Mucosa of gallbladder (tissue), 1 donor: ENCODE data around the gene RAD51D. TPM values are rescaled to one million over a fixed set of nuclear protein-coding genes. Genes with fewer than 3 reads are reported as not detected.
"Not testable (repeated sequence)": the region's sequence is repeated elsewhere in the genome, so short reads cannot be mapped to it uniquely, and the experiment has no call there.

ENCODE experiments used
- DNase-seq: peaks from one replicate; pipeline ENCODE4 v3.0.0-alpha.2; 2020; ENCODE audit warnings: low spot score
- total RNA-seq: library from RNA; stranded (reverse); gene quantifications from one replicate; pipeline ENCODE4 v1.2.1, GENCODE V29; 2021
- donor health status: DM: no; HTN: no; CAD: no.

Gene RAD51D
- total RNA-seq, 1 donor from 2014 or later = 9.5 TPM

DNA sequence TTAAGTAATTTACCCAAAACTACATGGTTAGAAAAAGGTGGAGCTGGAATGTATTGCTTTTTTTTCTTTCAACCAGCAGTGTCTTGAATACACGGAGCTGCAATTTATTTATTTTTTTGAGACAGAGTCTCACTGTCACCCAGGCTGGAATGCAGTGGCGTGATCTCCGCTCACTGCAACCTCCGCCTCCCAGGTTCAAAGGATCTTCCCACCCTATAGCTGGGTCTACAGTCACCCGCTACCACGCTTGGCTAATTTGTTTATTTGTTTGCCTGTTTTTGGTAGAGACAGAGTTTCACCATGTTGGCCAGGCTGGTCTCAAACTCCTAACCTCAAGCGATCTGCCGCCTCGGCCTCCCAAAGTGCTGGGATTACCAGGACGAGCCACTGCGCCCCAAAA lies 29.0 kb downstream of the RAD51D start:
- DNase-seq = not testable (repeated sequence)

DNA sequence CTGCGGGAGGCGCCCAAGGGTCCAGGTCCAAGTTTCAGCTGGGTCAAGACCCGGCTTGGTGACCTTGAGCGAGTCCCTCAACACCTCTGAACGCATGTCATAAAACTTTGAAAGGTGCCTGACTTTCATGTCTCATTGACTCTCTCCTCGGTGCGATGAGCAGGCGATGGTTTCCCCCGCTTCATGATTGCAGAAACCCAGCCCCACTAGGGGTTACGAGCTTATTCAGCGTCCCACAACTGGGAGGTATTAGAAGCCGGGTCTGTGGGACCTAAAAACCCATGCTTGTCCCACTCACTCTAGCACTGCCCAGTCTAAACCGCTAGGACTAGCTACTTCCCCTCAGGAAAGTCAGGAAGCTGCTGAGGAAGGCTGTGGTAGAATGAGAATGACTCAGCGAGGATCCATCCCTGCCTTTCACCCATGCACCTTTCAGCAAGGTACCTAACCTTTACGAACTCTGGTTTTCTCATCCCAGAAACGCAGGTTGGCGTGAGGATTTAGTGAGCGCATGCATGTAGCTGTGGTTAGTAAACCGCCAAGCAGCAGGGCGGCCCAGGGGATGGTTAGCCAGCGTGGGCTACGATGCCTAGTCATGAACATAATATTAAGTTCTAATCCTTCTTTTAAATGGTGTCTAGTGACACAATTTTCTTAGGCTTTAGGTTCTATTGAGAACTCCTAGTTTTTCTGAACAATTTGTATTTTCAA lies 29.9 kb downstream of the RAD51D start:
- peak; percentile 18 for DNase-seq

DNA sequence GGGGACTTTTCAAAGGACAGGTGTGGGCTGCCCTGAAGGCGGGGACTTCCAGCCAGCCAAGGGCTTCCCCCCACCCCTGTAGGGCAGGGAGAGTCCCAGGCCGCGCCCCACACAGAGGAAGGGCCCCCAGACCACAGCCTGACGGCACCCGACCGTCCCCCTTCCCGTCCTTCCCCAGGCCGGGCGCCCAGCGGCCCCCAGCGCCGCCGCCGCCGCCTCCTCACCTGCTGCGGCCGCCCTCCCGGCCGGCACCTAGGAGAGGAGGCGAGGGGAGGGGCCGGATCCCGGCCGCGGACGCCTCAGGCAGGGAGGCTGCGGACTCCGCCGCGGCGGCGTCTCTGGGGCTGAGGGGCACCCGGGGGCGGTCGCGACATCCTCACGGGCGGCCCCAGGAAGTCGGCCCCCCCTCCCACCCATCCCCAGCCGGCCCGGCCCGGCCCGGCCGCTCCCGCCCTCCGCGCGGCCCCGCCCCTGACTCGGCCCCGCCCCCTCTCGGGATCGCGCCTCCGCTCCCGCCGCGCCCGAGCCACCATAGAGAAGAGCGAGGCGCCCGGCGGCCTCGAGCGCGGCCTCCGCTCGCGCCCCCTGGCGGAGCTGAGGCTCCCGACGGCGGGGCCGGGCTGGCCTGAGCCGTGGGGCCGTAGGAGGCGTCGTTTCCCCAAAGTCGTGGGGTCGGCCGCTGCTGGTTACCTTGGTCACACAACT lies 30.6 kb downstream of the RAD51D start:
- peak; percentile 90 for DNase-seq

DNA sequence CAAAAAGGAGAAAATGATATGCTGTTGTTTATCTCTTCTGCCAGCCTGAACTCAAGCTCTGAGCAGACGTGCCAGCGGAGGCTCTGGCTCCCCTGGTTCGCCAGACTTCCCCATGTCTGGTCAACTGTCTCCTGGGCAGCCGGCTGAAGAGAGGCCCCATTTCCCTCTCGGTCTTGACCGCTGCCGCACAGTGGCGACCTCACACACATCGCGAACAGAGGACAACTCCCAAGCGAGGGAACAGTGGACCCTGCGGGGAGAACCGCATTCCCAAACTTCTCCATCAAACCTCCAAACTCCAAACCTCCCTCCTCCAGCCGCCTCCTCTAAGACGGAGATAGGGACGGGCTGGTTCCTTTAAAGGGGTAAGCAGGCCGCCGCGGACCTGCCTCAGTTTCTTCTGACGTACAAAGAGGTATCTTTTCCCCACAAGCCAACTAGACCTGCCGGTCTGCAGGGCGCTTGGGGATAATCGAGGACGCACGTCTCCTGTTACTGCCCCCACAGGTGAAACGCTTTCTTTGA lies 31.2 kb downstream of the RAD51D start:
- DNase-seq = peak; percentile 49

DNA sequence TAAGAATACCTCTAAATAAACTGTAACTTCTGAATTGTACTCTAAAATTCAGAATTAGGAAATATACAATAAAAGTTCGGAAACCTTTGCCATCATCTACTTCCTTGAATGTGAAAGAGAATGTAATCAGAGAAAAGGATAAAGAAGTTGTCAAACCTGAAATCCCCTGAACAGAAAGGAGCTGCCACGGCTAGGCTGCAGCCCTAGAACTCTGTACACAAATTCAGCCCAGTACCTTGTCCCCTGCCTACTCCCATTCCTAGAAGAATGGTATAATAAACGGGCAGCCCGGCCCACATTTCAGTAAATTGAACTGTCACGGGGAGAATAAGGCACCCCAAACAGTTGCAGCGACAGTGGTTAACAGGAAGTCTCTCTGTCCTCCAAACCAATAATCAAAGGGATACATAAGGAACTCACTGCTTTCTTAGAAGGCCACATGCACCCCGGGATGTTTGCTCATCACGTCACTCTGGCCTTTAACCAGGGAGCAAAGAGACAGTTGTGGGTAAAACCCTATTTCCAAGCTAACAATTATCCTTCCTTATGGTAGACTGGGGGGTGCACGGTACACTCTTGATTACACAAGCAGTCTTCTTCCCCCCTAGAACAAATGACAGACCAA lies 31.8 kb downstream of the RAD51D start:
- peak; percentile 45 for DNase-seq

DNA sequence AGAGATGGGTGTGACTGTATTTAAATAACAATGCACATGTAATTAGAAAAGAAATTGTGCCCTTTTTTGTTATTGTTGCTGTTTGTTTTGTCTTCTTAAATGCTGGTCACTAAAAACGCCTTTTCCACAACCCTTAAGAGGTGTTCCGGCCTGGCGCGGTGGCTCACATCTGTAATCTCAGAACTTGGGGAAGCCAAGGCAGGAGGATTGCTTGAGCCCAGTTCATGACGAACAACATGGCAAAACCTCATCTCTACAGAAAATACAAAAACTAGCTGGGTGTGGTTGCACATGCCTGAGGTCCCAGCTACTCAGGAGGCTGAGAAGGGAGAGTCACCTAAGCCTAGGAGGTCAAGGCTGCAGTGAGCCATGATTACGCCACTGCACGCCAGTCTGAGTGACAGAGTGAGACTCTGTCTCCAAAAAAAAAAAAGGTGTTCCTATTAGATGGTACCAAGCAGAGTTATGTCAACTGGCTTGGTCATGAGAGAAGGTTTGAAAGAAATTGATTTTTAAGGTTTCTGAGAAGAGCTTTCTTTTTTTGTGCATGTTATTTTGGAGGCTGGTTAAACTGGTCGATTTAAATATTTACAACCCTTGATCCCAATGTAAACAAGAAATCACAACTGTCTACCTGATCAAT lies 32.6 kb downstream of the RAD51D start:
- peak; percentile 40 for DNase-seq

DNA sequence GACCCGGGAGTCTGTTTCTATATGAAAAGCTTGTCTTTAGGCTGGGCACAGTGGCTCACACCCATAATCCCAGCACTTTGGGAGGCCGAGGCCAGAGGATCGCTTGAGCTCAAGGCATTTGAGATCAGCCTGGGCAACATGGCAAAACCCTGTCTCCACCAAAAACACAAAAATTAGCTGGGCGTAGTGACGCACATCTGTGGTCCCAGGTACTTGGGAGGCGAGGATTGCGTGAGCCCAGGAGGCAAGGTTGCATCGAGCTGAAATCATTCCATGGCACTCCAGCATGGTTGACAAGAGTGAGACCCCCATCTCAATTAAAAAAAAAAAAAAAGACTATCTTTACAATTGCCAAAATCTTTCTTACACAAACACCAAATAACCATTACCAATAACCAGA lies 33.5 kb downstream of the RAD51D start:
- DNase-seq = no peak

DNA sequence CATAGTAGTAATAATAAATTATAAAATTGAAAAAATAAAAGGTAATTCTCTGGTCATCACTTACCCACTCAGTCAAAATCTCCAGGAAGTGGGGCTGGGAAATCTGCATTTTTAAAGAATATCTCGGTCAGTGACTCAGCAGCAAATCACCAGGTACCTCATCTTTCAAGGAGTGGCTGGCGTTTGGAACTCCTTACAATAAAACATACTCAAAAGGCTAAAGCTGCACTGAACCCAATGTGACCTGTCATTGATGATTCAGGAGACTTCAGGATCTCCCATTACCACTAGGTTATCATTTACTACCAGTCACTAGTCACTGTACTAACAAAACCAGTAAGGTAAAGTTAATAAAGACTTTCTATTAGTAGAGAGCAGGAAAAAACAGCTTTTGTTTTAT lies 34.7 kb downstream of the RAD51D start:
- no peak for DNase-seq

DNA sequence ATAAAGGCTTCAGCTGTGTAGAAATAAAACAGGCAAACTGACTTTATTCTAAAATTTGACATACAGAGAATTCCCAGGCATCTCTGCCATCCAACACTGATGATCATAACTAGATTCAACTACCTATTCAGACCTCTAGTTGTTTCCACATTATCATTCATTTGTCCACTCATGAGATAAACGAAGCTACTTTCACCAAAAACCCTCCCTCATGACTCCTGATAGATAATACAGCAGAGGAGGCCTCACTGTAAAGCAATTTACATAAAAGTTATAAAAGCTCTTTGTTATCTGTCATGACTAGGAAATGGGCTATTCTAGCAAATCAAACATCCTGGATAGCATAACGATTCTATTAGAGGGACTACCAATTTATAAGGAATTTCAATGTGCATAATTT lies 36.6 kb downstream of the RAD51D start:
- no peak for DNase-seq

DNA sequence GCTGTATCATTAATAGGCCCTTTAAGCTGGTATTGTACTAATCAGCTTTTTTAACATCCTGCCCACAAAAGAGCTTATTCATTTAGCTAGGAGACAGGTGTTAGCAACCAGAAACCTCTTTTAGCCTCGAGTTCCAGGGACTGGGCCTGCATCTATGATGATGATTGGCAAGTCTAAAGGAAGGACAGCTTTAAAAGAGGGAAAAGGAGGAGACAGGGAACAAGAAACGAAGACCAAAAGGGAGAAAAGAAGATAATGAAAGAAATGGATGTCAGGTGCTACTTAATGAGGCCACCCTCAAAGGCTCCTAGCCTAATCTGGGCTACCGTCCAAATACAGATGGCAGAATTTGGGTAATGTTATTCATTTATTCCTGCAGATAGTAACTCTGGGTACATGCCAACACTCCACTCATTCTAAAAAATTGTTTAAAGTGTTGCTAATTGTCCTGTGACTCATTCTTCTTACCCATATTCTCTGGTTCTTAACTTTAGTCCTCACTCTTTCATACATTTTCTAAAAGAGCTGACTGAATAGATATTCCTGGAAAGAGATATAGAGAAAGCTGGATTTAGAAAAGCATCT lies 37.5 kb downstream of the RAD51D start:
- no peak for DNase-seq

DNA sequence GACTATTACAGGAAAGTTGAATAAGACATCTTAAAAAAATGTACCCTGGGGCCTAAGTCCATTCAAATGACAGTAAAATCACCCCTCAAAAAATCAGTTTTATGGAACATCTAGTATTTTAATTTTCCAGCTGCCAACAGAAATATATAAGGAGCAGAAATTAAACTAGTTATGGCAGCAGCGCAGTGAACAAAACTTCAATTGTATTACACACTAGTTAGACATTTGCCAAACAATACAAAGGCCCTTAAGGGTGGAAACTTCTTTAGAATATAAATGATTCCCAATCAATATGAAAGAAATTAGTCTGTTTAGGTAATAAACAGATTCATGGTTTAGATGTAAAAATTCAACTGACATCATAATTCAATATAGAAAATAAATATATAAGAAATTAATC lies 38.0 kb downstream of the RAD51D start:
- DNase-seq = no peak

DNA sequence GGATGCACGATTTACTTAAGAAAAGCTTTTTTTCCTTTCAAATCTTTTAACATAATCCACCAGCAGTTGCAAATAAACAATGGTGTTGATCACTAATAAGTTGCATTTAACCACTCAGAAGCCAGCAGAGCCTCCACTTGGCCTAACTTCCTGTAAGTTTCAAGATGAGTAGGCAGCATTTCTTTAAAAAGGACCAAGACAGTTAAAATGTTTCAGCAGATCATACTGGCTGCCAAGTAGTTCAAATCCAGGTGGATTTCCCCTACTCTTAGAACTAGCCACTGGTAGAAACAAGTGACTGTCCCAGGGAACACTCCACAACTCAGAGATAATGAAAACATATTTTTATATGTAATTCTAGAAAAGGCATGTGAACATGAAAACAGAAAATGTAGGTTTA lies 39.1 kb downstream of the RAD51D start:
- DNase-seq = no peak

DNA sequence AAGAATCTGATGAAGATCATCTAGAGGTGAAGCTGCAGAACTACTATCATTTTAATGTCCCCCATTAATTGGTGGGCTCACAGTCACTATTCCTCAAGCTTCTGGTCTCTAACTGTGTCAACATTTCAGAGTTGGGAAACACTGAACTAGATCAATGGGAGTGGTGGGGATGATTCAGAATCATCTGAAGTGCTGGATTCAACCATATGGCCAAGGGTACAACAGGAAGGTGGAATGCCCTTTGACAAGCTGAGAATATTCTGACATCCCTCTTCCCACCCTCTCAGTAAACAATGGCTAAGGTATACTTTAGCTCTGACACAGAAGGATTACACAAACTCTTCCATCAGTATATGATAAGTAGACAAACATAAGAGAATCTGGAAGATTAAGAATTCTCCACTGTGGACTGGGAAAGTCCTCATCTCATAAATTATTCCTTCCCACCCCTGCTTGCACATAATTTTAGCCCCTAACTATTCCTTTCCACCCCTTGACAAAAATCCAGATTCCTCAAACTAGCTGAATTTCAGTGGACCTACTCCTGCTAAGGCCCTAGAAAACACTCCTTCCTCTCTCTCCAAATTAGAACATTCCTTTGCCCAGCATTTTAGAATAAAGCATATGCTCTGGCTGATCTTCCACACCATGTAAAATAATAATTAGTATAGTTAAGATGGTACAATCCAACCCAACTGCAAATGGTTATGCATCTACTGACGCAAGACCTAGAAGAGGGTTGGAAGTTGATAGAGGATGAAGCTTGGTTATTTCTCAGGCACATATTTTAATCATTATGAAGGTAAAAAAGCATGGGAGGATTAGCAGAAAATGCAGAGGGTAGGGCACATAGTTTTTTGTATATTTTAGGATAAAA lies 39.9 kb downstream of the RAD51D start:
- DNase-seq = no peak

DNA sequence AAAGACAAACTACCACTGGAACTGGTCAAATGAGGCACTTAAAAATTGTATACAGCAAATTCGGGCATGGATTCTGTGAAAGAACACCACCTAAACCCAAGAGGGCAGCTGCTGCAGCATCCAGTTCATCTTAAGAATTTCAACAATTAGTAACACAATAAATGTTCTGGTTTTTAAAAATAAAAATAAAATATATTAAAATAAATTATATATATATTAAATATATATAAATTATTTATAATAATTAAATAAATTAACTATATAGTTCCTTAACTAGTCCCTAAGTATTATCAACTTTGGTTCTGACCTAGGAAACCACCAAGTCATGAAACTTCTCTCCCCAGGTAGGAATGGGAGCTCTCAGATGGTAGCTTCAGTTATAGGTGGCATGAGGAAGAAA lies 42.8 kb downstream of the RAD51D start:
- DNase-seq = no peak

DNA sequence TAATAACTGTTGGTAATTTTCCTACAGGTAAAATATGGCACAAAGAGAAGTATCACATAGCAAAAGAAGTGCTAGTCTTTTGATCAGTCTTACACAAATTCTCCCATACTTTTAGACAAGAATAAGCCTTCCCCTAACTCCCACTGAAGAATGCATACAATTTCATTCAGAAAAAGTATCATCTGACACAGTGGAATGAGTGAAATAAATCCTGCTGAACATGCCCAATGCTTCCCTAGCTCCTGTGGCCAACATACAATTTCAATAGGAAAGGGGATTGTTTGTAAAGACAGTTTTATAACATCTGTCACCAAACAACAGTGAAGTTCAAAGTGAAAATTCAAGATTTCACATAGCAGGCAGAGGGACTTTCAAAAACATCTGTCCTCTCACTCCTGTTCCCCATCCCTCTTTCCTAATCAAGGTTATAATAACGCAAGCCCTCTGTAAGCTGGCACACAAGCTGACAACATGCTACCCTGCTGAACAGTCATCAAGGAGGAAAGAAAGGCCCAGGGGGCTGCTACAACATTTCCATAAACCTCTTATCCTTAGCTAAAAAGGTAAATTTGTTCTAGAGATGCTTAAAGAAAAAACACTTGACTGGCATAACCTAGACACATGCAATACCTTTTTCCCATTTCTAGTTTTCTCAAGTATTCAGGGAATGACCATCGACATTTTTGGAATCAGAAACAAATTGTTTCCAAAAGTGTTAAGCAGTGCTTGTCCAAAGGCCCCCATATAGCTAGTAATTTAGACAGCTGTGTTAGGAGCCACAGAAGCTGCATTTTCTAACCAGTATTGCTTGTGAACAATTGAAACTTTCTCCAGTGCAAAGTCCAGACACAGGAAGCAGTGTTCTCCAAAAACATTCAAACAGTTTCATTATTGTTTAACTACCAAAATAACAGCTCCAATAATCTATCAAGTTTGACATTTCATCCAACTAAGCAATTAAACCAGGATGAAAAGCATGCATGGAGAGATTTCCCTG lies 44.7 kb downstream of the RAD51D start:
- no peak for DNase-seq

DNA sequence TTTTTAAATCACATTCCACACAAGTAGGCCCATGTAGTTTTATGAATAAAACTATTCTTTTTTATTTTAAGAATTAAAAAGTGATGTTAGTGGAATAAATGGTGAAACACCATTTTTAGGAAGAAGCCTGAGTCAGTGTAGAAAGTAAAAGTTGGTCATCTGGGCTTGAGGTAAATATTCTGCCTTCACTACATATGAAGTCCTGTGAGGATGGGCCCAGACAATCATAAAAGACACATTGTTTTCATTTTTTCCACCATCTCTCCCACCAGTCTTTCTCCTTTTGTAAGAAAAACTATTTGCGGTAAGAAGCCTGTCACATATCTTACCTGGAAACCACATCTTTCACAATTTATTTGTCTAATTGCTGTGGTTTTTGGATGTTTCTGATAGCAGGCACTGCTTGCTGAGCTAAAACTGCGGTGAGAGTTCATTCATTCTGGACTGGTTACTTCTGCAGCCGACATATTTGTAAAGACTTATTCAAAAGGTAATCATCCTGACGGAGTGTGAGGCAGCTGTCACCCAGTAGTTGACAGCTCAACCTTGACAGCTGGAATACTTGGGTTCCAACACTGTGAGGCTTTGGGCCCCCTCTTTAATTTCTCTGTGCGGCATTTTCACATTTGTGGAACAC lies 45.6 kb downstream of the RAD51D start:
- DNase-seq = no peak

DNA sequence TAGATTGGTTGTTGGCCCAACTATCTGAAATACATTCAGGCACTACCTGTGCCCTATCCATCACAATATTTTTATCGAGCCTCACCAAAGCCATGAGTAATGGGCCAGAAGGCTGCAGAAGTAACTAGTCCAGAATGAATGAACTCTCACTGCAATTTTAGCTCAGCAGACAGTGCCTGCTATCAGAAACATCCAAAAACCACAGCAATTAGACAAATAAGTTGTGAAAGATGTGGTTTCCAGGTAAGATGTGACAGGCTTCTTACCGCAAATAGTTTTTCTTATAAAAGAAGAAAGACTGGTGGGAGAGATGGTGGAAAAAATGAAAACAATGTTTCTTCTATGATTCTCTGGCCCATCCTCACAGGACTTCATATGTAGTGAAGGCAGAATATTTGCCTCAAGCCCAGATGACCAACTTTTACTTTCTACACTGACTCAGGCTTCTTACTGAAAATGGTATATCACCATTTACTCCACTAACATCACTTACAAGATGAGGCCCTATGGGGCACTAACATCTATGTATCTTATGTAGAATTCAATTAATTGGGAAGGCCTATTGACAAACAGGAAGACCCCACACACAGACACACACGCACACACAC lies 46.4 kb downstream of the RAD51D start:
- DNase-seq = no peak

DNA sequence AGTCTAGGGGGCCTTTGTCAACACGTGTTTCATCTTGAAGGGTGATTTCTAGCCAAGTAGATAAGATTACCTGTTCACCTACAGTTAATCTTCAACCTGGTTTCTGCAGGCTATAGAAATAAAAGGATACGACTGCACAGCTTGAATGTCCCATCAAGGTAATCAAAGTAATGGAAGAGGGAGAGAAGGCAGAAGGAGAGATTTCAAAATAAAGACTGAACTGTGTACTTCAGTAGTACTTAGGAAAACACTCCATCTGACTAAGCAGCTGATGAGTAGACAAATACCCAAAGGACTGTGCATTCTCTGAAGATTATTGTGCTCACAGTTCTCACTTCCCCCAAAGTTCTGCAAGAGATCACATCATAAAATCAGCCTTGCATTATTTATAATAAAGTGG lies 50.3 kb downstream of the RAD51D start:
- no peak for DNase-seq

DNA sequence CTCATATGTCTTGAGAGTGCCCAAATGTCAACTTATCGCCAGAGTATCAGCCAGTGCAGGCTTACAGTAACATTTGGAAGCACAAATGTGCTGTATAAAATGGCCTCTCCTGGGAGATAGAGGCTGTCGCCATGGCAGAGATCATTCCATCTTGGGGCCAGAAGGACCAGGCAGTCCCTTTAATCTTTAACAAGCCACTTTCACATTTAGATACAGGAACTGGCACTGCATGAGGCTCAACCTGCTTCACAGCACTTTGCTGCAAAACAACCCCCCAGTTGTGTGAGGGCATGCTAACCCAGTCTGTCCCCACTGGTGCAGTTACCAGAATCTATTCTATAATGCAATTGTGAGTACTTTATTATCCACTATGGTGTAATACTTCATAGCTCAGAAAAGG lies 51.4 kb downstream of the RAD51D start:
- no peak for DNase-seq
